ENCODE results near the gene CACNB2.

CACNB2 gene

DNA sequence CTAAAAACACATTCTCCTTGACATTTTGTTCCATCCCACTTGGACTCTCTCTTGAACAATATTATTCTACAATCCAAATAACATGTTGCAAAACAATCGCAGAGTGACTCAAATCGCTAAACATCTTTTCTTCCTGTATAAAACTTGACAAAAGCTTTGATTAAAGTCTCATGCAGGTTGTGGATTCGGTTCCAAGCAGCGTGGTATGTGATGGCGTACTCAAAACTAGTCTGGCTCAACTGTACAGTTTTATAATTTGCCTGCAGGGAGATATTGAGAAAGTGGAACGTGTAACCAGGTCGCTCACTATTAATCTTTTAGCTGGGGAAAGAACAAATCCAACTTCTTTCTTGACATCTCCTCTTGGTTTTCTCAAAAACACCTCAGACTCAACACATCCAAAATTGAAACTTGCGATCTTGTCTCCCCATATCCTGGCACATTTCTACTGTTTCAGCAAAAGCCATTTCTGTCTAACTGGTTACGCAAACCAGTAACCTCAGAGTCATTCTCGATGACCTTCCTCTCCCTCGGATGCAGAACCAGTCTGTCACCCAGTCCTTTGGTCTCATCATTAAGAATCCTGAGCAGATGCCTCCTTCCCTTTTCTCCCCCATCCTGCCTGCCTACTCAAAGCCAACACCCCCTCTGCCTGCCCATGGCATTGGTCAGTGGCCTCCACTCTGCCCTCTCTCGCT is 100.1 kb downstream of the CACNB2 start:
- H3K27ac Mint-ChIP-seq = no peak overlapping the region
- H3K36me3 Mint-ChIP-seq (ENCODE audit: low read depth) = peaks cover 5% of the 10 kb centered on the region
- no peak for DNase-seq
- H3K9me3 Mint-ChIP-seq = peaks cover 18% of the 10 kb centered on the region
- no peaks in the 10 kb centered on the region for H3K4me1 Mint-ChIP-seq
- TF ChIP-seq, protein P1, sequence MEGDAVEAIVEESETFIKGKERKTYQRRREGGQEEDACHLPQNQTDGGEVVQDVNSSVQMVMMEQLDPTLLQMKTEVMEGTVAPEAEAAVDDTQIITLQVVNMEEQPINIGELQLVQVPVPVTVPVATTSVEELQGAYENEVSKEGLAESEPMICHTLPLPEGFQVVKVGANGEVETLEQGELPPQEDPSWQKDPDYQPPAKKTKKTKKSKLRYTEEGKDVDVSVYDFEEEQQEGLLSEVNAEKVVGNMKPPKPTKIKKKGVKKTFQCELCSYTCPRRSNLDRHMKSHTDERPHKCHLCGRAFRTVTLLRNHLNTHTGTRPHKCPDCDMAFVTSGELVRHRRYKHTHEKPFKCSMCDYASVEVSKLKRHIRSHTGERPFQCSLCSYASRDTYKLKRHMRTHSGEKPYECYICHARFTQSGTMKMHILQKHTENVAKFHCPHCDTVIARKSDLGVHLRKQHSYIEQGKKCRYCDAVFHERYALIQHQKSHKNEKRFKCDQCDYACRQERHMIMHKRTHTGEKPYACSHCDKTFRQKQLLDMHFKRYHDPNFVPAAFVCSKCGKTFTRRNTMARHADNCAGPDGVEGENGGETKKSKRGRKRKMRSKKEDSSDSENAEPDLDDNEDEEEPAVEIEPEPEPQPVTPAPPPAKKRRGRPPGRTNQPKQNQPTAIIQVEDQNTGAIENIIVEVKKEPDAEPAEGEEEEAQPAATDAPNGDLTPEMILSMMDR (IDR thresholded peaks at IDR 0.05) = no peak
- peaks cover 7% of the 10 kb centered on the region for H3K27me3 Mint-ChIP-seq (ENCODE audit: low read depth, poor library complexity)
- H3K4me3 Mint-ChIP-seq = no peak overlapping the region

DNA sequence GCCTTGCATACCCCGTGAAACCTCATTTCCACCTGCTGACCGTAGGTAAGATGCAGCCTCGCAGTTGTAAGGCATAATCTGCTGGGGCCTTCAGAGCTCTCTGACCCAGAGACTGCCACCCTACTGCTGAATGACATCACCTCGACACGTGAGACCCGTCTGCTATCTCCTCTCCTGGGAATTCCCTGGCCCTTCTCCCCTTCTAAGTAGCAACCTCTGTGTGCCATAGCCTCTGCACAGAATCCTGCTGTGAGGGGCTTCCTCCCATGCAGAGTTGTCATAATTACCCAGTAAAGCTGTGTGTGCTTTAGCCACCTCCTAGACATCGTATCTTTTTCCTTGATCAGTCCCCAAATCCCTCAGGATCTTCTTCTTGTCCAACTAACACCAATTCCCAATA is 106.7 kb downstream of the CACNB2 start:
- DNase-seq = no peak
- Mint-ChIP-seq H3K4me3 (no peak overlapping the region), H3K27me3 (ENCODE audit: low read depth, poor library complexity) (no peaks in the 10 kb centered on the region), H3K4me1 (peaks cover 13% of the 10 kb centered on the region), H3K36me3 (ENCODE audit: low read depth) (peaks cover 5% of the 10 kb centered on the region), H3K9me3 (peaks cover 18% of the 10 kb centered on the region), H3K27ac (no peak overlapping the region)
- TF ChIP-seq, protein P1 (IDR thresholded peaks at IDR 0.05) = no peak

DNA sequence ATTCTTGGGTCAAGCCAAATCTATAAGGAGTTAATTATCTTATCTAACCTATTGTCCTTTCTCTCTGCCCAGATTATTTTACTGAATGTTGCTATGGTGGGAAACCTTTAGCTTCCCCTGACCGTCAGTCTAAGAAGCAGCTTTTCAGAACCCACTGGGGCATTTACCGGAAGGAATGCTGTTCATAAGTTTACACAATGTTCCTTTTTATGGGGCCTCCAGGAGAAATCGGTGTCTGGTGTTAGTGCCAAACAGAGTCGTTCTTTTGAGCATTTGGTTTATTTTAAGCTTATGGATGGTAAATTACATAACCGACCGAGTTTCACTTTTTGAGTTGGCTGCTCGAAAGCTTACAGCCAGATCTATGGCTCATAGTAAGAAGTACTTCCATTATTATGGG is 111.9 kb downstream of the CACNB2 start:
- no peaks in the 10 kb centered on the region for H3K9me3 Mint-ChIP-seq
- no peak overlapping the region for H3K4me3 Mint-ChIP-seq
- TF ChIP-seq, protein P1 (IDR thresholded peaks at IDR 0.05) = no peak
- no peak overlapping the region for H3K27ac Mint-ChIP-seq
- no peak for DNase-seq
- H3K4me1 Mint-ChIP-seq = peaks cover 3% of the 10 kb centered on the region
- H3K36me3 Mint-ChIP-seq (ENCODE audit: low read depth) = no peaks in the 10 kb centered on the region
- H3K27me3 Mint-ChIP-seq (ENCODE audit: low read depth, poor library complexity) = peaks cover 10% of the 10 kb centered on the region

DNA sequence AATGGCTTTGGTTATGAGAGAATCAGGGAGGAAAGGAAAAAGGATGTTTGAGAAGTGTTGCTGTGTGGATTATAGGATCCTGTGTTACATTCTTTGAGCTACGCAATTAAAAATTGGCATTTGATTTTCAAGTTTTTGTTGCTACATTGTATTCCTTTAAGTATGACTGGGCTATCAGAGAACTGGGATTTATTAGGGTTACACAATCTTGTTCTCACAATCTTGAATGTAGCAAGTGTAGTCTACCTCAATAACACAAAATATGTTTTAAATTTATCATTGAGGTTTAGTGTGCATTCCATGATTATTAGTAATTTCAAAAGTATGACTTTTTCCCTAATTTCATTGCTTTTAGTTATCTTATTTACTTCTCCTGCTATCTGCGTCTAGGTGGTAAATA is 113.9 kb downstream of the CACNB2 start:
- no peaks in the 10 kb centered on the region for H3K4me1 Mint-ChIP-seq
- H3K27ac Mint-ChIP-seq = no peak overlapping the region
- H3K27me3 Mint-ChIP-seq (ENCODE audit: low read depth, poor library complexity) = peaks cover 13% of the 10 kb centered on the region
- TF ChIP-seq, protein P1 (IDR thresholded peaks at IDR 0.05) = no peak
- no peak for DNase-seq
- no peaks in the 10 kb centered on the region for H3K36me3 Mint-ChIP-seq (ENCODE audit: low read depth)
- no peaks in the 10 kb centered on the region for H3K9me3 Mint-ChIP-seq
- no peak overlapping the region for H3K4me3 Mint-ChIP-seq

DNA sequence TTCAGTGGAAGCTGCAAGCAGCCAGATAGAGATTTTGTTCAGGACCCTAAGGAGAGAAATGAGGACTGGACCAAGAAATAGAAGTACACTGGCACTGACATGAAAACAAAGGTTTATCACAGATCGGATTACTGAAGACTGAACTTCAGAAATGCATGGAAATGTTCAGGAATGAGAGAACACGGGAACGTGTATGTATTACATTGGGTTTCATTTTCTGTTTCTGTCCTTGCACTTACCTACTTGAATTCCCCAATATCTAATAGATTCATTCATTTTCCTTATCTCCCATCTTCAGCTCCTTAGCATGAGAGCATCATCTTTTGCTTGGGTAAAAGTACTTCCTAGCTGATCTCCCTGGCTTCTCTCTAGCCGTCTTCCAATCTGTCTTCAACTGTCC is 114.5 kb downstream of the CACNB2 start:
- Mint-ChIP-seq H3K36me3 (ENCODE audit: low read depth) (no peaks in the 10 kb centered on the region), H3K4me1 (no peaks in the 10 kb centered on the region), H3K27me3 (ENCODE audit: low read depth, poor library complexity) (peaks cover 13% of the 10 kb centered on the region), H3K4me3 (no peak overlapping the region), H3K27ac (no peak overlapping the region), H3K9me3 (no peaks in the 10 kb centered on the region)
- TF ChIP-seq, protein P1 (IDR thresholded peaks at IDR 0.05) = no peak
- no peak for DNase-seq

DNA sequence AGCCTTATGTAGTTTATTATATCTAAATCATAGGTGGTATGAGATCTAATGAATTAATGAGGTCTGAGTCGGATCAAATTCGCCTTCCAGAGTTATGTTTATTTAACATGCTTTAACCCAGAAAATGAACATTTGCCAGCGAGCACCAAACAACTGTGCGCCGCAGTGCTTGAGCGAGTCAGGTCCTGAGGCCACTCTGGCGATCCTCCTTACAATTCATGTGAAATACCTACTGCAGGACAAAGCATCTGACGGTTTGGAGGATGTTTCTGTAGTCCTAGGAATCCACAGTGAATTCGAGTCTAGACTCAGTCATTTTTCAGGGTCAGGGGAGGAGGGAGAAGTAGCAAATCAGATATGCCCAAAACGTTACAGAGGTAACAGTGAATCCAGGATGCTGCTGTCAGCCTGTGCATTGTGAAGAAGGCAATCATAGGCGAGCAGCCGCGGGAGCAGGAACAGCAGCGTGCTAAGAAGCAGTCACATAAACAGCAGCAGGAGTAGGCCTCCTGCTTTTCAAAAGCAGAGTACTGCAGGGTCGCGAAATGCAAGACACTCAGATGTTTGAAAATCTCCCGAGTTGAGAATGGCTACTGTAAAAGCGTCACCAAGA is 120.2 kb downstream of the CACNB2 start:
- TF ChIP-seq, protein P1 (IDR thresholded peaks at IDR 0.05) = no peak
- H3K27me3 Mint-ChIP-seq (ENCODE audit: low read depth, poor library complexity) = peaks cover 9% of the 10 kb centered on the region
- DNase-seq = no peak
- peak overlapping the region; percentile 26 for H3K4me3 Mint-ChIP-seq
- no peaks in the 10 kb centered on the region for H3K9me3 Mint-ChIP-seq
- H3K4me1 Mint-ChIP-seq = peaks cover 19% of the 10 kb centered on the region
- H3K36me3 Mint-ChIP-seq (ENCODE audit: low read depth) = no peaks in the 10 kb centered on the region
- H3K27ac Mint-ChIP-seq = peak overlapping the region; percentile 50
